DMS114 treated with DMSO at 0.1 percent for 48 hours (cell line): ENCODE data around the gene CYP19A1.
"Not testable (repeated sequence)": the region's sequence is repeated elsewhere in the genome, so short reads cannot be mapped to it uniquely, and the experiment has no call there.

Experiments
- DNase-seq: peaks from one replicate; lab custom pipeline; 2025; ENCODE audit not compliant: unreplicated experiment; lab: John Stamatoyannopoulos, UW

Gene CYP19A1

GRCh38 chr15:51302480-51302879 is 35.9 kb downstream of the CYP19A1 start:
- DNase-seq: no peak

- DNase-seq: no peak
Observed at GRCh38 chr15:51299187-51300015, 39.0 kb downstream of the CYP19A1 start.

GRCh38 chr15:51298620-51299019 is 39.8 kb downstream of the CYP19A1 start:
- DNase-seq: no peak

DNA sequence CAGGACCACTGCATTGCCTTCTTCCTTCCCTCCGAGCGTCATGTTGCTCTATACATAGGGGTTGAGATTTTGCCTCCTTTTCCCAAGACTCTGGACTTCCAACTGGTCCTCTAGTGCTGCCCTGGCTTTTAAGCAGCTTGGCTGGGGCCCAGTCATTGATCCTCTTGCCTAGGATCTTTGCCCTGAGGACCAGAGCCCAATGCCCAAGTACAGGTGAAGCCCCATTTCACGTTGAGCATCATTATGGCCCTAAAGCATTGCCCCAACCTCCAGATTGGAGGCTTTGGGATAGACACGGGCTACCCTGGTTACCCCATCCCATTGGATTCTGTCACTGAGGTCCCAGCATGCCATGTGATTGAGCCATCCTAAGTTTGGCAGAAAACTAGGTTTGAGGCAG is 47.7 kb downstream of the CYP19A1 start:
- DNase-seq: no peak

DNA sequence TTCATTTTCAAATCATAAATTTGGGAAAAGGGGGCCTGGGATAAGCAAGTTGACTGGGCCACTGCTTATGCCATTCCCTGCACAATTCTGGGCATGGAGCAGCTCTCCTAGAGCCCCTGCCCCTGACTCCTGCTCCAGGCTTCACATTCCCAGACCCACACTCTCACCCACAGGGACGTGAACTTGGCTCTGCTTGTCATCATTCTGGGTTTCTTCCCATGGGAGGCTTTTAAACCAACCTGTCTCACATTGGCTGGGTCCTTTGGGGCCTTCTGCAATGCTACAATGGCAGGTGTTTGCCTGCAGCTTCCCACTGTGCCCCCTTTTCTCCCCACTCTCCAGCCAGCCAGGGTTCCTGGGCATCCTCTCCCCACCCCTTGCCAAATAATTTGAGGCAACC is 49.1 kb downstream of the CYP19A1 start:
- DNase-seq: no peak

DNA sequence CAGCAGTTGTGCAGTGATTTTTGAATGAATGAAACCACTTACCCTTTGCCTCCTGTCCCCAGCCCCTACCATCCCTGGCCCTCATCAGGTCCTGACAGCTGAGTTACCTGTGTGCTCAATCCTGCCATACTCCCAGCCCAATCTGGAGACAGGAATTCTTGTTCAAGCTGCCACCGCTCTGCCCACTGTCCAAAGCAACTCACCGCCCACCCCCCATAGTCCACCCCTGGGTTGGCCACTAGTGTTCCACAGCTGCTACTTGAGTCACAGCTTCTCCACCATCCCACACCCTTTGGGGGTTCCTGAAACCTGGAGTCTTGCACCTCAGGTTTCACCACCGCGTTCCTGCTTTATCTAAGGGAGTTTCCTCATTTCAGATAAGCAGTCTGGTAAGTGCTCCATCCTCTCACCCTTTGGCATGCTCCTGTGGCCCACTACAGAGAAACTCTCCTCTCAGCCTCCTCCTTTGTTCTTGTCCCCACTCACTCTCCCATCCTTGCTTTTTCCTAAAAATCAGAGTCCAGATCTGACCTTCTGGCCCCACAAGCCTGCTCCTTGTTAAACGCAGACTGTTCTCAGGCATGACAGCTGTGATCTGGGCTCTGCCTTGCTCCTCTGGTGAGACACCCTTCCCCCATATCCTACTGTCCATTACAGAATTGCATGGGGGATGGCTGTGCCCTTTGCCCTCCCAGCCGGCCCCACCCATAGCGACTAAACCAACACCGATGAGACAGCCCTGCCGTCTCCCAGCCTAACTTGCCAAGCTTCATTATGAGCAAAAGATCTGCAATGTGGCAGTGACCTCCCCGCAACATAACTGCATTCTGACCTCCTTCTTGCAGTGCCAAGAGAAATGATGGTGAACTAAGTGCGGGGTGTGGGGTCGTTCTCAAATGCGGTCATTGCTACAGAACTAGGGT is 50.0 kb downstream of the CYP19A1 start:
- DNase-seq: no peak

GRCh38 chr15:51286816-51287215 is 51.6 kb downstream of the CYP19A1 start:
- DNase-seq: no peak

GRCh38 chr15:51285399-51285798 is 53.0 kb downstream of the CYP19A1 start:
- no peak for DNase-seq

- no peak for DNase-seq
Observed at GRCh38 chr15:51284871-51285270, 53.5 kb downstream of the CYP19A1 start.

- DNase-seq: no peak
Observed at GRCh38 chr15:51283026-51283425, 55.4 kb downstream of the CYP19A1 start.

GRCh38 chr15:51282241-51282640 is 56.2 kb downstream of the CYP19A1 start:
- not testable (repeated sequence) for DNase-seq

- no peak for DNase-seq
Observed at GRCh38 chr15:51281368-51281967, 56.9 kb downstream of the CYP19A1 start.

DNA sequence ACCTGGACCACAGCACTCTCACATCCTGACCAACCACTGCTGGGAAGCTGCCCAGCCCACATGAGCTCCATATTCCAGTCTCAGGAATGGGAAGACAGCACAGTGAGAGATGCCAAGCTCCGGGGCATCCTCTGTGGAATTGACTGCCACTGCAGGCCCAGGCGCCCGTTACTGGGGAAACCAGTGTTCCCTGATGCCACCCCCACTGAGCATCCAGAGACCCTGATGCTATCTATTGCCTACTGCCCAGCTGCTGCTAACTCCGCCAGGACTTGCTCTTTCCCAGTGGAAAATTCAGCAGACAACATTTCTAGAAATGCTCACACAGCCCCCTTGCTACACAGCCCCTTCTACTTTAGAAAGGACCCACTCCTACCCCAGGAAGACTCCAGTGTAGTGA is 57.6 kb downstream of the CYP19A1 start:
- DNase-seq: no peak

GRCh38 chr15:51279391-51279790 is 59.0 kb downstream of the CYP19A1 start:
- DNase-seq: no peak

DNA sequence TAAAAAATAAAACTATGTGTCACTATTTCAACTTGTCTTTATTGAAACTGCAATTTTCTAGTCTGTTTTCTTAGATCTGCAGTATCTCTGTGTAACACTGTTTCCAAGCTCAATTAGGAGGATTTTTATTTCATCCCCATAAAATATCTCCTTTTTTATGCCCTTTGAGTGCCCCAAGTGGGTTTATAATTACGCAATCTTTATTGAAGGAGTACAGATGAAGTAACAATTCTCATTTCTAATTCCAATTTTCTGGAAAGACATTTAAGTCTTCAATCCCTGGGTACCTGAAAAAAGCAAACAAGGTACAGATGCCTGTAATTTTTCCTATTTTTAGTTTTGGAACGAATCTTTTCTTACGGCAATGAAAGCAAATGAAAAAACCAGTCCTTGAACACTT is 61.3 kb downstream of the CYP19A1 start:
- no peak for DNase-seq

DNA sequence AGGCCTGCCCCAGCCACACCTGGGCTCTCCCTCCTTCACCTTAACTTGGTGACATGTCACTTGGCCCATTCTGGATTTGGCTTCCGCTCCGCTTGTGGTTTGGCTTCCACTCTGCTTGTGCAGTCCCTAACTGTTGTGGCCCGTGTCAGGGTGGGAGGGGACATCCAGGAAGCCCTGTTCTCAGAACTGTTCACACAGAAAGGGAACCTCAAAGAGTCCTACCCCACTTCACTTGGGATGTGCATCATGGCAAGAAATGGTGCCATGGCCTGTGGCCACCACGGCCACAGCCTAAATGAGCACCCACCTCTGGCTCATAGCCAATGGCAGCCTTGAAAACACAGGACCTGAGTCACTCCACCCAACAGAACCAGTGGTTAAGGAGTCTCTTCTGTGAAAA is 63.4 kb downstream of the CYP19A1 start:
- DNase-seq: no peak

DNA sequence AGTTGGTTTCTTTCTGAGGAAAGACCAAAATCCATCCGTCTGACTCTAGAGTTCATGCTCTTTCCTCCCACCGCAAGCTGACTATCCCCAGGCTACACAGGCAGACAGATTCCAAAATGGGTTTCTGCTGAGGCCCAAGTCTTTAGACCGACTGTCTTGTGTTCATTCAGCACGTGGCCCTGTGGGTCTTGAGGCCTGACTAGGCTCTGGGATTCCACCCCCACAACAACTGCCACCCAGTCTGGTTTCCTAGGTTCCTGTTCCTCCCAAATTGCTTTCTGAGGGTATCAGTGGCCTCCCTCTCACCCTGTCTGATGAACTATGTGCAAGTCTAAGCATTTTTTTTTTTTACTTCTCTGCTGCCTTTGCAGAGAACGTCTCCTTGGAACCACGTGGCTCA is 67.7 kb downstream of the CYP19A1 start:
- no peak for DNase-seq

DNA sequence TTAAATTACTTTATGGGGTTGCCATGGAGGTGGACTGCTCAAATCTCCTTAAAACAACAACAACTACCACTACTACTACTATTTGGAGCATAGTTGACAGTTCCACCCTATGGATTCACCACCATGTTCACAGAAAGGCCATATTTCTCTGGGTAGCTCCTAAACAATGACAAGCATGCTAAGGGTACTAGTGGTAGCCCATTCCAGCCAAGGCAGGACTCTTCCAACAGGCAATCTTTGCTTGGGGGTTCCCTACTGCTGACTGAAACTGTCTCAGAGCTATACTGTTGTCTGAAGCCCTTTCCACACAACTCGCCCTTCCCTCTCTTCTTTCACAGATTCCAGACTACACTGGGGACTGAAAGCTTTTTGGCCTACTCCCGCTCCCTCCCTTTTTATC is 68.9 kb downstream of the CYP19A1 start:
- no peak for DNase-seq

GRCh38 chr15:51267703-51268083 is 70.7 kb downstream of the CYP19A1 start:
- no peak for DNase-seq

DNA sequence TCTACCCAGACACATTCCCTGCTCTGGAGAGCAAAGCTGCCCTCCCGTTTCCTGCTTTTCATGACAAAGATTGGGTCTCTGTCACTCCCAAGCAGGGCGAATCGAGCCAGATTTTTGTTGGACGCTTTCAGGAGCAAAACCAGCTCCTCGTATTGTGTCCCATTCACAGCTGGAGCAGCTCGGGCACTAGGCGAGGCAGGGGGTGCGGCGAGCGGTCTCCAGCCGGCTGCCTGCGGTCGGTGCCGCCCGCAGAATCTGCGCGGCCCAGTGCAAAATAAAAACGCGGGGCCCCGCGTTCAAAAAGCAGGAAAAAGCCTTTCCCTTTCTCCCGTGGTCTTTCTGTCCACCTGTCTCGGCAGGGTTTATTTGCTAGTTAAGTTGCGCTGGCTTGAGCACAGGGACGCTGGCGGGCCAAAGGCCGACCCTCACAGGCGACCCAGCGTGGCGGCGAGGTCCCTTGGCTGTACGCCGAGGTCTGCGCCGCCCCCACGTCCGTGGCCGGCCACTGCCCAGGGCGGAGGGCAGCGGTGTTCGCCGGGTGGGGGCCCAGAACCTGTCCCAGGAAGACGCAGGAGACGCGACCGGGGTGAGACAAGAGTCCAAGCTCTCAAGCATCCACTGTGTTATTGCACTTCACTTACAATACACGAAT is 71.2 kb downstream of the CYP19A1 start:
- DNase-seq: no peak

- DNase-seq: no peak
Observed at GRCh38 chr15:51266656-51267050, 71.7 kb downstream of the CYP19A1 start.
